GM10266 (cell line): ENCODE data around the gene INO80D.
"Not testable (repeated sequence)": the region's sequence is repeated elsewhere in the genome, so short reads cannot be mapped to it uniquely, and the experiment has no call there.

Source experiments
- DNase-seq: peaks from one replicate; pipeline ENCODE4 v3.0.0; 2012; ENCODE audit errors: extremely low spot score
- TF ChIP-seq, protein P1 (sequence below): IDR thresholded peaks from 2 replicates; pipeline ENCODE4 v1.5.1; 2012; ENCODE audit warnings: mild to moderate bottlenecking, low read depth; ENCODE audit not compliant: control insufficient read depth, insufficient read depth; ENCODE audit errors: missing control alignments

Gene INO80D

GRCh38 chr2:206049392-206049791, 36.6 kb downstream of the INO80D start:
- no peak for DNase-seq
- TF ChIP-seq, protein P1, sequence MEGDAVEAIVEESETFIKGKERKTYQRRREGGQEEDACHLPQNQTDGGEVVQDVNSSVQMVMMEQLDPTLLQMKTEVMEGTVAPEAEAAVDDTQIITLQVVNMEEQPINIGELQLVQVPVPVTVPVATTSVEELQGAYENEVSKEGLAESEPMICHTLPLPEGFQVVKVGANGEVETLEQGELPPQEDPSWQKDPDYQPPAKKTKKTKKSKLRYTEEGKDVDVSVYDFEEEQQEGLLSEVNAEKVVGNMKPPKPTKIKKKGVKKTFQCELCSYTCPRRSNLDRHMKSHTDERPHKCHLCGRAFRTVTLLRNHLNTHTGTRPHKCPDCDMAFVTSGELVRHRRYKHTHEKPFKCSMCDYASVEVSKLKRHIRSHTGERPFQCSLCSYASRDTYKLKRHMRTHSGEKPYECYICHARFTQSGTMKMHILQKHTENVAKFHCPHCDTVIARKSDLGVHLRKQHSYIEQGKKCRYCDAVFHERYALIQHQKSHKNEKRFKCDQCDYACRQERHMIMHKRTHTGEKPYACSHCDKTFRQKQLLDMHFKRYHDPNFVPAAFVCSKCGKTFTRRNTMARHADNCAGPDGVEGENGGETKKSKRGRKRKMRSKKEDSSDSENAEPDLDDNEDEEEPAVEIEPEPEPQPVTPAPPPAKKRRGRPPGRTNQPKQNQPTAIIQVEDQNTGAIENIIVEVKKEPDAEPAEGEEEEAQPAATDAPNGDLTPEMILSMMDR: no peak

DNA sequence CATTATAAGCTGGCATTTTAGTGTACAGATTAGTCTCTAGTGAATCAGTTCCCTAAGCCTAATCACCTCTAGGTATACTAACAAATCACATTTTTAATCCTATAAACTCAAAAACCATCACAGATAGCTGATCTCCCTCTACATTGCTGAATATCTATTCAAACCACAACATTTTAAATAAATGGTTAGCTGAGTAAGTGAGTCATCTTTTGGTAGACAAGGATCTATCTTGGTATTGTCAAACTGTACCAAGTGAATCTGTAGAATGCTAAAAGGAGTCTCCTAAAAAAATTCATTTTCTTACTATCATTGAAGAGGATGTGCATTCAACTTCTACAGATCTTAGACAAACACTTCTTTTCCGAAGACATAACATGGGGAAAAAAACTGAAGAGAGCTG, 40.7 kb downstream of the INO80D start:
- no peak for DNase-seq
- TF ChIP-seq, protein P1: no peak

DNA sequence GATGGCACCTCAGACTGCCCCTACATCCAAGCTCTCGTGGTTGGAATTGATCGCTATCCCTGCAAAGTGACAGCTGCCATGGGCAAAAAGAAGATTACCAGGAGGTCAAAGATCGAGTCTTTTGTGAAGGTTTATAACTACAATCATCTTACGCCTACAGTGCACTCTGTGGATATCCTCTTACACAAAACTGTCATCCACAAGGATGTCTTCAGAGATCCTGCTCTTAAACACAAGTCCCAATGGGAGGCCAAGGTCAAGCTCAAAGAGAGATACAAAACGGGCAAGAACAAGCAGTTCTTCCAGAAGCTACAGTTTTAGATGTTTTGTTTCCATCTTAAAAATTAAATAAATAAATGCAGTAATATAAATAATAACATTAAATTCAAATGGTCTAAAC, 45.4 kb downstream of the INO80D start:
- TF ChIP-seq, protein P1: no peak

DNA sequence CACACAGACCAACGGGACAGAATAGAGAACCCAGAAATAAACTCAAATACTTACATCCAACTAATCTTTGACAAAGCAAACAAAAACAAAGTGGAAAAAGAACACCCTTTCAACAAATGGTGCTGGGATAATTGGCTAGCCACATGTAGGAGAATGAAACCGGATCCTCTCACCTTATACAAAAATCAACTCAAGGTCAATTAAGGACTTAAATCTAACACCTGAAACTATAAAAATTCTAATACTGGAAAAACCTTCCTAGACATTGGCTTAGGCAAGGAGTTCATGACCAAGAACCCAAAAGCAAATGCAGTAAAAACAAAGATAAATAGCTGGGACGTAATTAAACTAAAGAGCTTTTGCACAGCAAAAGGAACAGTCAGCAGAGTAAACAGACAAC, 50.6 kb downstream of the INO80D start:
- not testable (repeated sequence) for DNase-seq

More for the DNA sequence above, 45.4 kb downstream of the INO80D start:
- no peak for DNase-seq

DNA sequence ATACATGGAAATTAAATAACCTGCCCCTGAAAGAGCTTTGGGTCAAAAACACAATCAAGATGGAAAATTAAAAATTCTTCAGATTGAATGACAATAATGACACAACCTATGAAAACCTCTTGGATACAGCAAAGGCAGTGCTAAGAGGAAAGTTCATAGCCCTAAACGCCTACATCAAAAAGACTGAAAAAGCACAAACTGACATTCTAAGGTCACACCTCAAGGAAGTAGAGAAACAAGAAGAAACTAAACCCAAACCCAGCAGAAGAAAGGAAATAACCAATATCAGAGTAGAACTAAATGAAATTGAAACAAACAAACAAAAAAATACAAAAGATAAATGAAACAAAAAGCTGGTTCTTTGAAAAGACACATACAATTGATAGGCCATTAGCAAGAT, 52.5 kb downstream of the INO80D start:
- not testable (repeated sequence) for DNase-seq

- DNase-seq: no peak
- TF ChIP-seq, protein P1: no peak
Observed at GRCh38 chr2:206031950-206032567, 53.9 kb downstream of the INO80D start.

DNA sequence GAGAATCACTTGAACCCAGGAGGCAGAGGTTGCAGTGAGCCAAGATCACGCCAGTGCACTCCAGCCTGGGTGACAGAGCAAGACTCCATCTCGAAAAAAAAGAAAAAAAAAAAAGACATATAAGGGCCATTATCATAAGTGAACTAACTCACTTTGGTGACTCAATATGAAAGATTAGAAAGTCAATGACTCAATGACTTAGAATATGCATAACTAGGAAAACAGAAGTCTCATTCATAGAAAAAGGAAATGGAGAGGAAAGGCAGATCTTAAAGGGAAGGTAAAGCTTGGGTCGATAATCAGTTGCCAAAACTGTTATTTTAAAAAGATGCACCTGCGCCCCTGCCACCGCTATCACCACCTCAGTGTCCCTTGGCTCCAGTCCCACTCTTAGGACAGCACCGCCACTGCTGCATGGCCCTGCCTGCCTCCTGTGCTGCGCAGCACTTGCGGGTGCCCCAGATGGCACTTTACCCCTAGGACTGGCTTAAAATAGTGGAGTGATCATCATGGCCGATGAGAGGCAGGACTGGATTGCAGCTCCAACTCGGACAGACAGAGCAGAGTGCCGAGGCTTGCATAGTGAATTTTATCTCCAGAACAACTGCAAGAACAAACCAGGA, 54.7 kb downstream of the INO80D start:
- DNase-seq: peak; percentile 11
- TF ChIP-seq, protein P1: no peak

GRCh38 chr2:206028101-206028500, 57.9 kb downstream of the INO80D start:
- DNase-seq: no peak
- TF ChIP-seq, protein P1: no peak
